ENCODE results near the gene BTBD9. TPM values are rescaled to one million over a fixed set of nuclear protein-coding genes. Genes with fewer than 3 reads are reported as not detected.

Gene BTBD9
- total RNA-seq, 1 donor from 2014 or later, result 14.8 TPM

GRCh38 chr6:38179300-38179699 lies 460.4 kb downstream of the BTBD9 start:
- H3K9me3 Mint-ChIP-seq (ENCODE audit: low read depth), result no peaks in the 10 kb centered on the region
- no peak for DNase-seq (ENCODE audit: low spot score)

GRCh38 chr6:38178584-38178886 lies 461.2 kb downstream of the BTBD9 start:
- Mint-ChIP-seq H3K4me3 (ENCODE audit: unreplicated experiment) (no peak overlapping the region), H3K27ac (ENCODE audit: unreplicated experiment) (no peak overlapping the region), H3K27me3 (ENCODE audit: low read depth) (no peaks in the 10 kb centered on the region), H3K9me3 (ENCODE audit: low read depth) (no peaks in the 10 kb centered on the region), H3K4me1 (ENCODE audit: low read depth) (peaks cover 7% of the 10 kb centered on the region), H3K36me3 (ENCODE audit: low read depth) (peaks cover 6% of the 10 kb centered on the region)
- TF ChIP-seq CTCF (IDR thresholded peaks at IDR 0.05), result no peak
- DNase-seq (ENCODE audit: low spot score), result no peak

More at GRCh38 chr6:38179300-38179699, 460.4 kb downstream of the BTBD9 start:
- no peak overlapping the region for H3K4me3 Mint-ChIP-seq (ENCODE audit: unreplicated experiment)
- peaks cover 7% of the 10 kb centered on the region for H3K36me3 Mint-ChIP-seq (ENCODE audit: low read depth)
- H3K27ac Mint-ChIP-seq (ENCODE audit: unreplicated experiment), result no peak overlapping the region
- H3K27me3 Mint-ChIP-seq (ENCODE audit: low read depth), result no peaks in the 10 kb centered on the region
- TF ChIP-seq CTCF (IDR thresholded peaks at IDR 0.05), result no peak
- H3K4me1 Mint-ChIP-seq (ENCODE audit: low read depth), result peaks cover 7% of the 10 kb centered on the region

- H3K9me3 Mint-ChIP-seq (ENCODE audit: low read depth), result no peaks in the 10 kb centered on the region
- no peak overlapping the region for H3K4me3 Mint-ChIP-seq (ENCODE audit: unreplicated experiment)
- peaks cover 7% of the 10 kb centered on the region for H3K4me1 Mint-ChIP-seq (ENCODE audit: low read depth)
- no peak for DNase-seq (ENCODE audit: low spot score)
- H3K27me3 Mint-ChIP-seq (ENCODE audit: low read depth), result no peaks in the 10 kb centered on the region
- H3K27ac Mint-ChIP-seq (ENCODE audit: unreplicated experiment), result no peak overlapping the region
- no peak for TF ChIP-seq CTCF (IDR thresholded peaks at IDR 0.05)
- H3K36me3 Mint-ChIP-seq (ENCODE audit: low read depth), result peaks cover 4% of the 10 kb centered on the region
These were observed 461.7 kb downstream of the BTBD9 start for GRCh38 chr6:38177882-38178583.

GRCh38 chr6:38176797-38177751 lies 462.7 kb downstream of the BTBD9 start:
- Mint-ChIP-seq H3K4me1 (ENCODE audit: low read depth) (peaks cover 7% of the 10 kb centered on the region), H3K4me3 (ENCODE audit: unreplicated experiment) (no peak overlapping the region), H3K27ac (ENCODE audit: unreplicated experiment) (no peak overlapping the region), H3K36me3 (ENCODE audit: low read depth) (peaks cover 4% of the 10 kb centered on the region), H3K9me3 (ENCODE audit: low read depth) (no peaks in the 10 kb centered on the region), H3K27me3 (ENCODE audit: low read depth) (no peaks in the 10 kb centered on the region)
- TF ChIP-seq CTCF (IDR thresholded peaks at IDR 0.05), result no peak
- no peak for DNase-seq (ENCODE audit: low spot score)

GRCh38 chr6:38175786-38176185 lies 463.9 kb downstream of the BTBD9 start:
- no peaks in the 10 kb centered on the region for H3K9me3 Mint-ChIP-seq (ENCODE audit: low read depth)
- H3K36me3 Mint-ChIP-seq (ENCODE audit: low read depth), result peaks cover 4% of the 10 kb centered on the region
- H3K27ac Mint-ChIP-seq (ENCODE audit: unreplicated experiment), result no peak overlapping the region
- TF ChIP-seq CTCF (IDR thresholded peaks at IDR 0.05), result no peak
- H3K27me3 Mint-ChIP-seq (ENCODE audit: low read depth), result no peaks in the 10 kb centered on the region
- H3K4me1 Mint-ChIP-seq (ENCODE audit: low read depth), result peaks cover 8% of the 10 kb centered on the region
- no peak for DNase-seq (ENCODE audit: low spot score)
- no peak overlapping the region for H3K4me3 Mint-ChIP-seq (ENCODE audit: unreplicated experiment)

All from chondrocyte (in vitro differentiated cells).